ENCODE measurements around the gene KCNF1. TPM values are rescaled to one million over a fixed set of nuclear protein-coding genes. Genes with fewer than 3 reads are reported as not detected.

KCNF1 gene
- total RNA-seq, 1 donor from 2014 or later, result 8.4 TPM

GRCh38 chr2:10914272-10914693, 2.5 kb downstream of the KCNF1 start:
- Mint-ChIP-seq H3K36me3 (ENCODE audit: low read depth, unreplicated experiment) (peaks cover 18% of the 10 kb centered on the region), H3K9me3 (ENCODE audit: unreplicated experiment) (no peaks in the 10 kb centered on the region), H3K4me3 (ENCODE audit: unreplicated experiment) (peak overlapping the region; percentile 56), H3K4me1 (ENCODE audit: unreplicated experiment) (peaks cover 25% of the 10 kb centered on the region), H3K27ac (ENCODE audit: unreplicated experiment) (no peak overlapping the region), H3K27me3 (ENCODE audit: unreplicated experiment) (peaks cover 22% of the 10 kb centered on the region)
- peak; percentile 42 for DNase-seq (ENCODE audit: low spot score)
- no peak for TF ChIP-seq CTCF (IDR thresholded peaks at IDR 0.05; ENCODE audit: unreplicated experiment)

- Mint-ChIP-seq H3K36me3 (ENCODE audit: low read depth, unreplicated experiment) (peaks cover 18% of the 10 kb centered on the region), H3K27ac (ENCODE audit: unreplicated experiment) (no peak overlapping the region), H3K4me1 (ENCODE audit: unreplicated experiment) (peaks cover 23% of the 10 kb centered on the region), H3K9me3 (ENCODE audit: unreplicated experiment) (no peaks in the 10 kb centered on the region), H3K4me3 (ENCODE audit: unreplicated experiment) (no peak overlapping the region), H3K27me3 (ENCODE audit: unreplicated experiment) (peaks cover 25% of the 10 kb centered on the region)
- TF ChIP-seq CTCF (IDR thresholded peaks at IDR 0.05; ENCODE audit: unreplicated experiment), result no peak
- no peak for DNase-seq (ENCODE audit: low spot score)
Measured at GRCh38 chr2:10915236-10915635, 3.5 kb downstream of the KCNF1 start.

- Mint-ChIP-seq H3K4me3 (ENCODE audit: unreplicated experiment) (no peak overlapping the region), H3K27ac (ENCODE audit: unreplicated experiment) (no peak overlapping the region), H3K9me3 (ENCODE audit: unreplicated experiment) (no peaks in the 10 kb centered on the region), H3K4me1 (ENCODE audit: unreplicated experiment) (peaks cover 23% of the 10 kb centered on the region), H3K27me3 (ENCODE audit: unreplicated experiment) (peaks cover 24% of the 10 kb centered on the region), H3K36me3 (ENCODE audit: low read depth, unreplicated experiment) (peaks cover 16% of the 10 kb centered on the region)
- TF ChIP-seq CTCF (IDR thresholded peaks at IDR 0.05; ENCODE audit: unreplicated experiment), result no peak
- DNase-seq (ENCODE audit: low spot score), result no peak
Measured at GRCh38 chr2:10915731-10916276, 4.1 kb downstream of the KCNF1 start.

- H3K9me3 Mint-ChIP-seq (ENCODE audit: unreplicated experiment), result no peaks in the 10 kb centered on the region
- H3K27me3 Mint-ChIP-seq (ENCODE audit: unreplicated experiment), result peaks cover 22% of the 10 kb centered on the region
- no peak for DNase-seq (ENCODE audit: low spot score)
- H3K36me3 Mint-ChIP-seq (ENCODE audit: low read depth, unreplicated experiment), result peaks cover 16% of the 10 kb centered on the region
- no peak overlapping the region for H3K27ac Mint-ChIP-seq (ENCODE audit: unreplicated experiment)
- peaks cover 19% of the 10 kb centered on the region for H3K4me1 Mint-ChIP-seq (ENCODE audit: unreplicated experiment)
- no peak for TF ChIP-seq CTCF (IDR thresholded peaks at IDR 0.05; ENCODE audit: unreplicated experiment)
- H3K4me3 Mint-ChIP-seq (ENCODE audit: unreplicated experiment), result no peak overlapping the region
Measured at GRCh38 chr2:10916953-10917352, 5.2 kb downstream of the KCNF1 start.

GRCh38 chr2:10917927-10918326, 6.2 kb downstream of the KCNF1 start:
- TF ChIP-seq CTCF (IDR thresholded peaks at IDR 0.05; ENCODE audit: unreplicated experiment), result no peak
- H3K4me3 Mint-ChIP-seq (ENCODE audit: unreplicated experiment), result no peak overlapping the region
- H3K4me1 Mint-ChIP-seq (ENCODE audit: unreplicated experiment), result peaks cover 15% of the 10 kb centered on the region
- H3K27ac Mint-ChIP-seq (ENCODE audit: unreplicated experiment), result no peak overlapping the region
- no peaks in the 10 kb centered on the region for H3K9me3 Mint-ChIP-seq (ENCODE audit: unreplicated experiment)
- DNase-seq (ENCODE audit: low spot score), result no peak
- H3K36me3 Mint-ChIP-seq (ENCODE audit: low read depth, unreplicated experiment), result peaks cover 11% of the 10 kb centered on the region
- peaks cover 20% of the 10 kb centered on the region for H3K27me3 Mint-ChIP-seq (ENCODE audit: unreplicated experiment)

All from endothelial cell (in vitro differentiated cells).